ENCODE results near the gene ZNF341. TPM values are rescaled to one million over a fixed set of nuclear protein-coding genes. Genes with fewer than 3 reads are reported as not detected.

ZNF341 gene
- total RNA-seq, 1 donor from 2014 or later: 5.3 TPM

GRCh38 chr20:33730946-33731692, 677 bp upstream of the ZNF341 start:
- TF ChIP-seq, protein P1, sequence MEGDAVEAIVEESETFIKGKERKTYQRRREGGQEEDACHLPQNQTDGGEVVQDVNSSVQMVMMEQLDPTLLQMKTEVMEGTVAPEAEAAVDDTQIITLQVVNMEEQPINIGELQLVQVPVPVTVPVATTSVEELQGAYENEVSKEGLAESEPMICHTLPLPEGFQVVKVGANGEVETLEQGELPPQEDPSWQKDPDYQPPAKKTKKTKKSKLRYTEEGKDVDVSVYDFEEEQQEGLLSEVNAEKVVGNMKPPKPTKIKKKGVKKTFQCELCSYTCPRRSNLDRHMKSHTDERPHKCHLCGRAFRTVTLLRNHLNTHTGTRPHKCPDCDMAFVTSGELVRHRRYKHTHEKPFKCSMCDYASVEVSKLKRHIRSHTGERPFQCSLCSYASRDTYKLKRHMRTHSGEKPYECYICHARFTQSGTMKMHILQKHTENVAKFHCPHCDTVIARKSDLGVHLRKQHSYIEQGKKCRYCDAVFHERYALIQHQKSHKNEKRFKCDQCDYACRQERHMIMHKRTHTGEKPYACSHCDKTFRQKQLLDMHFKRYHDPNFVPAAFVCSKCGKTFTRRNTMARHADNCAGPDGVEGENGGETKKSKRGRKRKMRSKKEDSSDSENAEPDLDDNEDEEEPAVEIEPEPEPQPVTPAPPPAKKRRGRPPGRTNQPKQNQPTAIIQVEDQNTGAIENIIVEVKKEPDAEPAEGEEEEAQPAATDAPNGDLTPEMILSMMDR (IDR thresholded peaks at IDR 0.05; ENCODE audit: unreplicated experiment): no peak
- DNase-seq (ENCODE audit: low spot score in 2 of 2, unreplicated experiment in 2 of 2): peak in 1 of 2 experiments; percentile 43
- peak overlapping the region; percentile 92 for H3K27ac Mint-ChIP-seq
- H3K4me3 Mint-ChIP-seq: peak overlapping the region; percentile 67
- H3K9me3 Mint-ChIP-seq: peaks cover 7% of the 10 kb centered on the region
- peaks cover 6% of the 10 kb centered on the region for H3K36me3 Mint-ChIP-seq
- H3K4me1 Mint-ChIP-seq: peaks cover 49% of the 10 kb centered on the region
- no peaks in the 10 kb centered on the region for H3K27me3 Mint-ChIP-seq (ENCODE audit: low read depth)

- Mint-ChIP-seq H3K36me3 (peaks cover 14% of the 10 kb centered on the region), H3K27ac (peak overlapping the region; percentile 92), H3K4me3 (peak overlapping the region; percentile 68), H3K4me1 (peaks cover 41% of the 10 kb centered on the region), H3K27me3 (ENCODE audit: low read depth) (no peaks in the 10 kb centered on the region), H3K9me3 (peaks cover 15% of the 10 kb centered on the region)
- peak in 1 of 2 experiments; percentile 90 for DNase-seq (ENCODE audit: low spot score in 2 of 2, unreplicated experiment in 2 of 2)
- TF ChIP-seq, protein P1 (IDR thresholded peaks at IDR 0.05; ENCODE audit: unreplicated experiment): no peak
Measured at GRCh38 chr20:33732166-33732970, 572 bp downstream of the ZNF341 start.

- no peaks in the 10 kb centered on the region for H3K27me3 Mint-ChIP-seq (ENCODE audit: low read depth)
- H3K27ac Mint-ChIP-seq: peak overlapping the region; percentile 92
- peak overlapping the region; percentile 68 for H3K4me3 Mint-ChIP-seq
- peaks cover 19% of the 10 kb centered on the region for H3K36me3 Mint-ChIP-seq
- no peak for DNase-seq (ENCODE audit: low spot score in 2 of 2, unreplicated experiment in 2 of 2)
- peaks cover 21% of the 10 kb centered on the region for H3K9me3 Mint-ChIP-seq
- peaks cover 32% of the 10 kb centered on the region for H3K4me1 Mint-ChIP-seq
- TF ChIP-seq, protein P1 (IDR thresholded peaks at IDR 0.05; ENCODE audit: unreplicated experiment): no peak
Measured at GRCh38 chr20:33733654-33734576, 2.1 kb downstream of the ZNF341 start.

- TF ChIP-seq, protein P1 (IDR thresholded peaks at IDR 0.05; ENCODE audit: unreplicated experiment): no peak
- no peak overlapping the region for H3K4me3 Mint-ChIP-seq
- peaks cover 21% of the 10 kb centered on the region for H3K9me3 Mint-ChIP-seq
- no peaks in the 10 kb centered on the region for H3K27me3 Mint-ChIP-seq (ENCODE audit: low read depth)
- no peak for DNase-seq (ENCODE audit: low spot score in 2 of 2, unreplicated experiment in 2 of 2)
- H3K4me1 Mint-ChIP-seq: peaks cover 18% of the 10 kb centered on the region
- H3K36me3 Mint-ChIP-seq: peaks cover 19% of the 10 kb centered on the region
- no peak overlapping the region for H3K27ac Mint-ChIP-seq
Measured at GRCh38 chr20:33736962-33737361, 5.2 kb downstream of the ZNF341 start.

DNA sequence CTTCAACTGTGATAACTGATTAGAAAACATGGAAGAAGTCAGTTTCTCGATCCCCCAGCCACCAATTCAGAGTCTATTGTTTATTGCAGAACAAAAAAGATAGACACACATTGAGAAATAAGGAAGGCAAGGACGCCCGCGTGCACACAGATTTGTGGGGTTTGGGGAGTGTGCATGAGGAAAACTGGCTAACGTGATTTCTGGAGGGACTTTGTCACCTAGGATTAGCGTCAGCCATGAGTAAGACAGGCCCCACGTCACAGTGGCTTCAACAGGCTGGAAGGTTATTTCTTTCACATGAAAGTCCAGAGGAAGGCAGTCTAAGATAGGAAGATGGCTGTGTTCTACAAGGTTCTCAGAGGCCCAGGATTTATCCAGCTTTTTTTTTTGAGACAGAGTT, 7.7 kb downstream of the ZNF341 start:
- DNase-seq (ENCODE audit: low spot score in 2 of 2, unreplicated experiment in 2 of 2): no peak
- Mint-ChIP-seq H3K36me3 (peaks cover 19% of the 10 kb centered on the region), H3K9me3 (peaks cover 21% of the 10 kb centered on the region), H3K27me3 (ENCODE audit: low read depth) (no peaks in the 10 kb centered on the region), H3K4me3 (no peak overlapping the region), H3K27ac (no peak overlapping the region), H3K4me1 (no peaks in the 10 kb centered on the region)
- TF ChIP-seq, protein P1 (IDR thresholded peaks at IDR 0.05; ENCODE audit: unreplicated experiment): no peak
